ENCODE data around the gene MLC1. TPM values are rescaled to one million over a fixed set of nuclear protein-coding genes. Genes with fewer than 3 reads are reported as not detected.

Gene MLC1
- total and polyA plus RNA-seq, 4 donors: 0.65 to 2.6 (median 0.77) TPM

DNA sequence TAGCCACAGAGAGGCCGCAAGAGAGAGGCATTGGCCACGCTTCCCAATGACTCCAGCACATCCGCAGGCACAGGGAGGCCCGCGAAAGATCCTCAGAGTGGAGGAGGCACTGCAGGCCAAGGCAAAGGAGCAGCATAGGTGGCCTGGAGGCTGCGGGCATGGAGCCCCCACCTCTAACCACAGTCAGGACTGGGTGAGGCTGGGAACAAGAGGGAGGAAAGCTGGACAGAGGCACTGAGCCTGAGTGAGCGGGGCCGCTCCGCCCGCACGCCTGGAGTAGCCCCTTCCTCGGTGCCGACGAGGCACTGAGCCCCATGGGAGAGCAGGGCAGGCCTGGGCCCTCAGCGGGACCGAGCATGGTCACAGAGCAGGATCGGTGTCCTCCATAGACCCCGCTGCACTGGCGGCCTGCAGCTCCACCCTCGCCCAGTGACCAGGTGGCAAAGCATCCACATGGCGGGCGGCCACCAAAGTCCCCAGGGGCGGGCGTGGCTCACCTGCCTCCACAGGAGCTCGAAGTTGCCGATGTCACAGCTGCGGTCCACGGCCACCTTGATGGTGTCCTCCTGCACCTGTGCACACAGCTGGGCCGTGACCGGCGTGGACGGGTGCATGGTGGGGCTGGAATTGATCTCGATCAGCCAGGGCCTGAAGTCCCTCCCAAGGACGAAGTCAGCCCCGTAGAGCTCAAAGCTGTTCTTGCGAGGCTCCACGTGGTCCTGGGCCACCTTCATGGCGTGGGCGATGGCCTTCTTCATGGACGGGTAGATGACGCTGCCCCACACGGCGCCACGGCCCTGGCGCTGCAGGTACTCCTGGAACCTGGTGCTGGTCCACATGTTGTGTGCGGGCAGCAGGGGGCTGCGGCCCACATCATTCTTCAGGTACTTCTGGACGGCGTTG is 53.8 kb downstream of the MLC1 start:
- 91 to 95% methylated on average over 45 to 49 of the region's 49 CpGs for WGBS, 2 donors

DNA sequence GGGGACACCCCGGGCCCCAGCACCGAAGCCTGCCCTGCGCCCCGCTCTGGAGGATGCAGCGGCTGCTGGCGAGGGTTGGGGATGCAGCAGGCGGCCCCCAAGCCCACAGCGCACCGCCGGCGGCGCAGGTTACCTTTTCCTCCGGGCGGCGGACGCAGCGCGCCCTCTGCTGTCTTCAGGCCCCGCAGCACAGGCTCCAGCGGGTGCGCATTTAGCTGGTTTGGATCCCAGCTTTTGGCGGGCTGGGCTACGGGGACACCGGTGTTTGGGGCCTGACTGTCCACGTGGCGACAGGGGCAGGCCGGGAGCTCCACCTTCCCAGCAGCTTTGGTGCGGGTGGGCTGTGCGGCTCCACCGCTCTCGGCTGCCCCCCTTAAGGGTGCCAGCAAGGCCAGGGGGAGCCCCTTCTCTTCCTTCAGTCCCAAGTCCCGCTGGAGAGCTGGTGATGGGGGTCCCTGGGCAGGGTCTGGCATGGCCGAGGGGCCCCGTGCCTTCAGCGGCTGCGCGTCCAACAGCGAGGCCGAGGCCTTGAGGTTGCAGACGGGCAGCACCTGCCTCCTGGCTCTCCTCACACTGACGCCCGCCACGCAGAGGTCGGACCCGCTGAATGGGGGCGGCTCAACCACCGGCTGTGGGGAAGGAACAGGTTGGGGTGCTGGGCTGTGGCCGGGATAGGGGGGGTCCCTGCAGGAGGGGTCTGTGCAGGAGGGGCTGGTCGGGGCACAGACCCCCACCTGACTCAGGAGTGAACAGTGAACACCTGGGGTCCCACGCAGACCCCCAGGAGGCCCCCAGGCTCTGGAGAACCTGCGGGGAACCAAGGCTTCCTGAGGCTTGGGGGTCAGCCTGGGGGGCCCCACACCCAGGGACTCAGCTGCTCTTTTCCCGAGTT is 54.7 kb downstream of the MLC1 start:
- WGBS, 2 donors: 22 to 27% methylated on average over 41 to 52 of the region's 52 CpGs
- peak; percentile 52 to 64 (median 63) for DNase-seq
- peaks cover 0 to 5% (median 0%) of the 10 kb centered on the region in 3 donors for H3K27me3 ChIP-seq (ENCODE audit: control insufficient read depth in 3 of 3, insufficient read depth in 3 of 3, low read length in 2 of 3)

More for the DNA sequence above, 53.8 kb downstream of the MLC1 start:
- peaks cover 0 to 6% (median 0%) of the 10 kb centered on the region in 4 donors for H3K9me3 ChIP-seq (ENCODE audit: control insufficient read depth in 4 of 4, insufficient read depth in 3 of 4, low read length in 3 of 4)
- H3K27ac ChIP-seq (ENCODE audit: low read depth in 1 of 2, low read length in 1 of 2): no peak overlapping the region
- TF ChIP-seq, protein P1, sequence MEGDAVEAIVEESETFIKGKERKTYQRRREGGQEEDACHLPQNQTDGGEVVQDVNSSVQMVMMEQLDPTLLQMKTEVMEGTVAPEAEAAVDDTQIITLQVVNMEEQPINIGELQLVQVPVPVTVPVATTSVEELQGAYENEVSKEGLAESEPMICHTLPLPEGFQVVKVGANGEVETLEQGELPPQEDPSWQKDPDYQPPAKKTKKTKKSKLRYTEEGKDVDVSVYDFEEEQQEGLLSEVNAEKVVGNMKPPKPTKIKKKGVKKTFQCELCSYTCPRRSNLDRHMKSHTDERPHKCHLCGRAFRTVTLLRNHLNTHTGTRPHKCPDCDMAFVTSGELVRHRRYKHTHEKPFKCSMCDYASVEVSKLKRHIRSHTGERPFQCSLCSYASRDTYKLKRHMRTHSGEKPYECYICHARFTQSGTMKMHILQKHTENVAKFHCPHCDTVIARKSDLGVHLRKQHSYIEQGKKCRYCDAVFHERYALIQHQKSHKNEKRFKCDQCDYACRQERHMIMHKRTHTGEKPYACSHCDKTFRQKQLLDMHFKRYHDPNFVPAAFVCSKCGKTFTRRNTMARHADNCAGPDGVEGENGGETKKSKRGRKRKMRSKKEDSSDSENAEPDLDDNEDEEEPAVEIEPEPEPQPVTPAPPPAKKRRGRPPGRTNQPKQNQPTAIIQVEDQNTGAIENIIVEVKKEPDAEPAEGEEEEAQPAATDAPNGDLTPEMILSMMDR (IDR thresholded peaks at IDR 0.05; ENCODE audit: control extremely low read depth, extremely low read depth): no peak
- no peak overlapping the region for H3K4me3 ChIP-seq
- ATAC-seq (ENCODE audit: insufficient read depth, low FRiP score) (no peak), DNase-seq (no peak)
- H3K9ac ChIP-seq (ENCODE audit: insufficient read depth in 1 of 2, low read length in 2 of 2): no peak overlapping the region
- H3K27me3 ChIP-seq (ENCODE audit: control insufficient read depth in 3 of 3, insufficient read depth in 3 of 3, low read length in 2 of 3): no peaks in the 10 kb centered on the region
- H3K4me1 ChIP-seq (ENCODE audit: control insufficient read depth in 5 of 5, insufficient read depth in 5 of 5, low read length in 5 of 5): no peaks in the 10 kb centered on the region
- H3K36me3 ChIP-seq (ENCODE audit: control insufficient read depth in 4 of 4, insufficient read depth in 4 of 4, low read length in 4 of 4): no peaks in the 10 kb centered on the region

DNA sequence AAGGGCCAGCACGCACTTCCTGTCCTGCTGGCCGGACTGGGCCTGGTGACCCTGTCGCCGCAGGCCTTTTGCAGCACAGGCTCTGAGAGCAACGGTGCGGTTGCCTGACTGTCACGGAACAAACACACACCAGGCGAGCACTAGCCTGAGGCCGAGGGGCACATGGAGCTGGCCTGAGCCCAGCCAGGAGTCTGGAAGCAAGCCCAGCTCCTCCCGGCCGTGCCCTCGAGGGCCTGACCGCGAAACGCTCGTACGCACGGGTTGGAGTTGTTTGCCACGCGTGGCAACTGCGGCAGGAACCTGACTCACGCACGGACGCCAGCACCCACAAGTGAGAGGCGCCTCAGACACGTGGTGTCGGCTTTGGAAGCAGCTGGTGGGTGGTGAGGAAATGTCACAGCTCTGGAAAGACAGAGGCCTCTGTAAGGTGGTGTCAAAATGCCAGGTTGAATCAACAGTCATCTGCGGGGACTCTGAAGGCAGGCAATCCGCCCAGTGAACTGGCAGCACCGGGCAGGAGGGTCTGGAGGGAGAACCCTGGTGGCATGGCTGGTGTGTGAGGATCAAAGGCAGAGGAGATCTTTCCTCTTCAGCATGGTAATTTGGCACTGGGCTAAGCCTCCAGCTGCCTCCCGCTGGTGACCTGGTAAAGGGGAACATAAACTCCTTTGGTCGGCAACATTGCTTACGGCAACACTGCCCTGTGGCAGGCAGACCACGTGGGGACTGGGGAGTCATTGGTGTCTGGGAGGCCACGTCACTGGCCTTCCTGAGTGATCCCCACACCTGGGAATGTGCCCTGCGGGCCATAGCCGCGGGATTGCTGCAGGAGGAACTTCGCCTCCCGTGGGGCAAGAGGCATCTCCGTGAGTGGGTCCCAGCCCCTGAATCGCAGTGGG is 57.3 kb downstream of the MLC1 start:
- ATAC-seq (ENCODE audit: insufficient read depth, low FRiP score): no peak
- H3K4me1 ChIP-seq (ENCODE audit: control insufficient read depth in 5 of 5, insufficient read depth in 5 of 5, low read length in 5 of 5): no peaks in the 10 kb centered on the region
- no peak for DNase-seq
- TF ChIP-seq, protein P1 (IDR thresholded peaks at IDR 0.05; ENCODE audit: control extremely low read depth, extremely low read depth): no peak
- H3K4me3 ChIP-seq: no peak overlapping the region
- peaks cover 0 to 4% (median 0%) of the 10 kb centered on the region in 4 donors for H3K9me3 ChIP-seq (ENCODE audit: control insufficient read depth in 4 of 4, insufficient read depth in 3 of 4, low read length in 3 of 4)
- peaks cover 0 to 5% (median 0%) of the 10 kb centered on the region in 3 donors for H3K27me3 ChIP-seq (ENCODE audit: control insufficient read depth in 3 of 3, insufficient read depth in 3 of 3, low read length in 2 of 3)
- 58 to 76% methylated on average over 42 of the region's 42 CpGs for WGBS, 2 donors
- no peak overlapping the region for H3K27ac ChIP-seq (ENCODE audit: low read depth in 1 of 2, low read length in 1 of 2)
- no peaks in the 10 kb centered on the region for H3K36me3 ChIP-seq (ENCODE audit: control insufficient read depth in 4 of 4, insufficient read depth in 4 of 4, low read length in 4 of 4)
- no peak overlapping the region for H3K9ac ChIP-seq (ENCODE audit: insufficient read depth in 1 of 2, low read length in 2 of 2)

More for the DNA sequence above, 54.7 kb downstream of the MLC1 start:
- no peaks in the 10 kb centered on the region for H3K36me3 ChIP-seq (ENCODE audit: control insufficient read depth in 4 of 4, insufficient read depth in 4 of 4, low read length in 4 of 4)
- ATAC-seq (ENCODE audit: insufficient read depth, low FRiP score): peak; percentile 85
- no peak overlapping the region for H3K4me3 ChIP-seq
- no peaks in the 10 kb centered on the region for H3K4me1 ChIP-seq (ENCODE audit: control insufficient read depth in 5 of 5, insufficient read depth in 5 of 5, low read length in 5 of 5)
- H3K27ac ChIP-seq (ENCODE audit: low read depth in 1 of 2, low read length in 1 of 2): no peak overlapping the region
- no peak overlapping the region for H3K9ac ChIP-seq (ENCODE audit: insufficient read depth in 1 of 2, low read length in 2 of 2)
- TF ChIP-seq, protein P1 (IDR thresholded peaks at IDR 0.05; ENCODE audit: control extremely low read depth, extremely low read depth): peak; percentile 96
- peaks cover 0 to 6% (median 0%) of the 10 kb centered on the region in 4 donors for H3K9me3 ChIP-seq (ENCODE audit: control insufficient read depth in 4 of 4, insufficient read depth in 3 of 4, low read length in 3 of 4)

Data from lung (tissue), 12 donors.